Head of caudate nucleus (tissue), 42 donors: ENCODE results near the gene POU4F3.
A peak's percentile ranks its signal among the peaks of the same experiment; 100 is the strongest.

ENCODE experiments used
- DNase-seq, 42 donors: peaks; one replicate each; pipeline versions ENCODE4 v3.0.0 to v3.0.0-alpha.2; 2020 to 2021; ENCODE audit warnings: mixed read lengths in 7 of 42
- intact Hi-C: fragments of 100-400 bp; cut with DNase I; formaldehyde crosslinking; loops from one replicate; pipeline ENCODE4 v1.15.0; 2022

Gene POU4F3

DNA sequence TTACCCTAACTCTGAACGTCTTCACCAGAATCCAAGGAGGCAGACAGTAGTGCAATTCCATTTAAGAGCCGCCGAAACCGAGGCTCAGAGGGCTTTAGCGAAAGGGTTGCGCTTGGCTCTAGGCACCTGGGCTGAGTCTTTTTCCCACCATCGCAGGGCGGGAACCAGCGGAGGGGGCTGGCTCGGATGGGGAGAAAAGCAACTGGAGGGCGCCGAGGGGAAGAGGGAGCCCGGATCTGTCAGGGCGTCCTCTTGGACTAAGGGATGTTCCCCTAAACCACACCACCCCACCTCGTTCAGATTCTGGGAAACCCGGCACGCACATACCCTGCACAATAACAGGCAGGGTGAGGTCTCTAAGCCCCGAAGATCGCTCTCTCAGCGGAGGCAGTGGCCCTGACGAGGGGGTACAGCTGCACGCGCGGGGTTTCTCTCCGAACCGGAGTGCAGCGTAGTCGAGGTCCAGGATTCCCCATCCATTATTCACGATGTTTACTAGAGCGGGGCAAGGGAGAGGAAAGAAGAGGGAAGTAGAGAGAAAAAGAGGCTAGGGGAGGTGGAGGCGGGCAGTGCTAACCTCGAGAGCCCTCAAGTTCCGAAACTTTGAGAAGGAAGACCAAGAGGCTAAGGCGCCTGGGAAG lies 1.3 kb upstream of the POU4F3 start:
- intact Hi-C loops = no loop called here
- no peak for DNase-seq

DNA sequence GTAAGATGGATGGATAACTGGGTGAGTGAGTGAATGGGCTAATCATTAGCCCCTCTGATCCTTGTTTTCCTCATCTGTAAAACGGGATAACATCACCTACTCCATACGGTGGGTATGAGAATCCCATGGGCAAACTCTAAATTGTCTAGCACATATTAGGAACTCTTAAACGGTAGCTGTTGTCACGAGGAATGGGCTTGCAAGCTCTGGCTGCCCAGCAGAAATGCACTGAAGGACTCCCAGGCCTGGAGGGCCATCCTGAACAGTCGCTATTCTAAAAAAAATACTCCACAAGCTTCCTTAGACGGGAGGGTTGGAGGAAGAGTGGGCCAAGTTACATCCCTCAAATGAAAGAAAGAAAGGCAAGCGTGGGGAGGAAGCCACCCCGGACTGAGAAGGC lies 711 bp upstream of the POU4F3 start:
- intact Hi-C loops = no loop called here
- DNase-seq = no peak

DNA sequence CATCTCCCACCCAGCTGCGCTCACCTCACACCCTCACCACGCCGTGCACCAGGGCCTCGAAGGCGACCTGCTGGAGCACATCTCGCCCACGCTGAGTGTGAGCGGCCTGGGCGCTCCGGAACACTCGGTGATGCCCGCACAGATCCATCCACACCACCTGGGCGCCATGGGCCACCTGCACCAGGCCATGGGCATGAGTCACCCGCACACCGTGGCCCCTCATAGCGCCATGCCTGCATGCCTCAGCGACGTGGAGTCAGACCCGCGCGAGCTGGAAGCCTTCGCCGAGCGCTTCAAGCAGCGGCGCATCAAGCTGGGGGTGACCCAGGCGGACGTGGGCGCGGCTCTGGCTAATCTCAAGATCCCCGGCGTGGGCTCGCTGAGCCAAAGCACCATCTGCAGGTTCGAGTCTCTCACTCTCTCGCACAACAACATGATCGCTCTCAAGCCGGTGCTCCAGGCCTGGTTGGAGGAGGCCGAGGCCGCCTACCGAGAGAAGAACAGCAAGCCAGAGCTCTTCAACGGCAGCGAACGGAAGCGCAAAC lies 1.1 kb downstream of the POU4F3 start:
- DNase-seq = no peak
- intact Hi-C loops = no loop called here

DNA sequence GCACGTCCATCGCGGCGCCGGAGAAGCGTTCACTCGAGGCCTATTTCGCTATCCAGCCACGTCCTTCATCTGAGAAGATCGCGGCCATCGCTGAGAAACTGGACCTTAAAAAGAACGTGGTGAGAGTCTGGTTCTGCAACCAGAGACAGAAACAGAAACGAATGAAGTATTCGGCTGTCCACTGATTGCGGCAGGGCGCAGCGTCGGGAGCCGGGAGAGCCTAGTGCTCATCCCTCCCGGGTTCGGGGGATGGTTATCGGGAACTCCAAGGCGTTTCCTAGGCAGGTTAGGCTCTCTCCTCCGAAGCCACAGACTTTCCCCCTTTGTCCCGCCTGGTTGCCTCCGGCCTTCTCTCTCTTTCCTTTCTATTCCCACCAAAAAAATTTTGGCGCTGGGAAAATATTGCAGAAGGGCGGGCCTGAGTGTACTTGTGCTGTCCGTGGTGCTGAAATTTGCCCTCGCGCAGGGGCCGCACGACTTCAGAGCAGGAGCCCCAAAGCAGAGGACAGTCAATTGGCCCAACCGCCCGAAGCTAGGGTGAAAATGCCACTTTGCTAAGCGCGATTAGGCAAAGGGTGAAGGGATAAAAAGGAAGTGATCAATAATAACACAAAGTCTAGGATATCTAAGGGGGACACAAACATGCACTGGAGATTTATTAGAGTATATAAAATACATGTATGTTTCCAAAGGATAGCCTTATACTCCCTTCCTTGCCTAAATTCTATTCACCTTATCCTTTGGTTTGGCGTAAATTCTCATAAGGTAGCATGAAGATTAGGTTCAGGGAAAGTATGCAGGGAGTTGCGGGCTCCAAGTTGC lies 1.8 kb downstream of the POU4F3 start:
- DNase-seq = peak in 33 of 42 donors; percentile 12 to 77 (median 38)
- intact Hi-C loops = no loop called here

DNA sequence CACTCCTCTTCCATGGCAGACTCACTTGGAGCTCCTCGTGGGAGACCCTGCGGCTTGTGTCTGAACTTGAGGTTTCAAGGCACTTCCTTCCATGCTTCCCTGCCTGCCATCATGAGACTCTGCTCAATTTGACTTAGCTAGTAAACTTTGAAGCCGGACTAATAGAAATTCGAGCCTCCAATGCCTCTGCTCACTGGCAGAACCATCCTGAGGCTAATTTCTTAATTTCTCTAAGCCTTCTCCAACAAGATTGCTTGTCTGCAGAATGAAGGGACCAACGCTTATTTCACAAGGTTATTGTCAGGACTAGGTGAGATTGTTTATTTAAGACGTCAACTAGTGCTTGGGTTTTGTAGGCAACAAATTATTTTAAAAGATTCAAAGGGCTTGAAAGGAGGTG lies 3.2 kb downstream of the POU4F3 start:
- intact Hi-C loops = no loop called here

DNA sequence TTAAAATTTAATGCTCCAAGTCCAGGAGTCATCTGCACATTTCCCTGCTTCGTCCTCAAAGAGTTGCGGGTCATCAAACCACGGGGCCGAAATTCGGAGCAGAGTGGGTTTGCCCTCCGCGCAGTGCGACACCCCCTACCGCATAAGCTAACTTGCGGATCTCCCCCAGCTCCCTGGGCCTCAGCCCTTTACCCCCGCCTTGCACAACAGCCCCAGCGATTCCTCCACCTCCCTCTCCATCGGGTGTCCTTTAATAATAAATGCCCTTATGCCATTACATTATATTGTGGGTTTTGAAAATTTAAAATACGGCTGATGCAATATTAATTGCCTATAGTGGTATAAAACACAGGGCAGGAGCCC lies 3.9 kb downstream of the POU4F3 start:
- intact Hi-C loops = no loop called here
- DNase-seq = no peak

More for the DNA sequence above, 3.2 kb downstream of the POU4F3 start:
- no peak for DNase-seq

DNA sequence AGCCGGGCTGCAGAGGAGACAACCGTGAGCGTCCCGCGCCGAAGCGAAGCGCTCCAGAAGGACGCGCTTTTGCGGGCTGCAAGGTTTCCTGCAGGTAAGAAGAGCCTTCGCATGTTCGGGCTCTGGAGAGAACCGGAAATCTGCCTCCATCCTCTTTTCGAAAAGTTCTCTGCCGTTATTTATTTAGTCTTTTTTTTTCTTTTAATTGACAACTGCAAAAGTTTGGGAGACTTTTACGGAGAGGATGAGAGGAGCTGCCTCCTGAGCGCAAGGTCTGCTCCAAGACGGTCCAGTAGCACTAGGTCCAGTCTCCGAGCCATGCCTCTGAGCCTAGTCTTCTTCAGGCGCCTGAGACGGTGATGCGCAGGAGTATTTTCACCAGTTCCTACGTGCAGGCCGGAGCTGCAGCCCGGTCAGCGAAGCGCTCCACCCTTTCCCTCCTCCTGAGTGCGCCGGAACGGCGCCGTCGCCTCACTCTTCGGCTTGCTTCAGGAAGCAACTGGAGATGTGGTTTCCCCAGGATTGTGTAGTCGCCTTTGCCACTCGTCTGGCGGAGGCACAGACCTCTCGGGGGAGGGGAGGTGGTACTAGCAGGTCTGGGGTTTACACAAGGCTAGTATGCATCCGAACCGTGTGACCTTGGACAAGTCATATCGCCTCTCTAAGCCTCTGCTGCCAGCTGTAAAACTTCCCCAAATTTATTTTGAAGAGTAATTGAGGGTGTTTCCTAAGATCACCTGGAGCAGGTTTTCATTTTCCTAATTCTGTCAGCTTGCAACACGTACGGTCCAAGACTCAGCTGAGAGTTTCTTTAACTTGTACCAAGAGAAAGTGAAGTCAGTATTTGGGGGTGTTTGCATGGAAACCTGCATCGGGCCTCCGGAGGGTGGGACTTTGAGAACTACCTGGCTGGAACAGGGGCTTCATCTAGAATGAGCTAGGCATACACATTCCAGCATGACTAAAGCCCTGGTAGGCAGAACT lies 4.5 kb downstream of the POU4F3 start:
- no peak for DNase-seq
- intact Hi-C loops = no loop called here

DNA sequence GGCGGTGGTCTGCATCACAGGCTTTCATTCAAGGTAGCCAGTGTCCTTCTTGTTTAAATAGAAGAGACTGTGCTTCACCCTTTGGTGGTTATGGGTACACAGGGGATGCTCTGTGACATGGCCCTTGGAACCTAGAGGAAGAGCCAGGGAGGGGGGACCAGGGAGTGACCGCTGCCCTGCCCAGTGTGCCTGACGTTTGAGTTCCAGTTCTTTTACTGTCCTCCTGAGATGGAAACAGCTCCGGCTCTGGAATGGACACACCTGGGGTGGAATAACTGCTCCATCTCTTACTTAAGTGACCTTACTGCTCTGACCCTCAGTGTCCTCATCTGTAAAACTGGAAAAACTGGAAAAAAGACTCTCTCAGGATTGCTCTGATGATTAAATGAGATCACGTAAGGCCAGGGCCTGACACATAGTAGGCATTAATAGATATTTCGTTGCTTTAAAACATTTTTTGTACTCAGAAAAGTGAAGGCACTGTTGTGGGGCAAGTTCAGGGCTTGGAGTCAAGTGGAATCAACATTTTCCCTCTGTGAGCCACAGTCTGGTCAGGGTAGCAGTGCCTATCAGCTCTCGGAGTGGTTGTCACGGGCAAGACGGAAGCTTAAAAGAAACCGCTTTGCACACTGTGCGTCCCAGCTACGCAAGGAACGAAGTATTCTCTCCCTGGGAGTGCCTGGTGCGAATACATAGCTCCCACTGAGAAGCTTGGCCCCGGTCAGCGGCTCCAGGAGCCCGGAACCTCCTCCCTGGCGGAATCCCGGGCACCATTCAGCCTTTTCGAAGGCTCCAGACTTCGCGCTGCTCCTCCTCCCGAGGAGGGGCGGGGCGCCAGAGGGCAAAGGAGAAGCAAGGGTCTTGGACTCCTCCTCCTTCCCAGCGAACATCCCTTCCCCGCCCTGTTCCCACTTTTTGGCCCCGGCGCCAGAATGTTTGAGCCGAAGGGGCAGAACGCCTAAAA lies 5.8 kb downstream of the POU4F3 start:
- no peak for DNase-seq
- intact Hi-C loops = no loop called here

DNA sequence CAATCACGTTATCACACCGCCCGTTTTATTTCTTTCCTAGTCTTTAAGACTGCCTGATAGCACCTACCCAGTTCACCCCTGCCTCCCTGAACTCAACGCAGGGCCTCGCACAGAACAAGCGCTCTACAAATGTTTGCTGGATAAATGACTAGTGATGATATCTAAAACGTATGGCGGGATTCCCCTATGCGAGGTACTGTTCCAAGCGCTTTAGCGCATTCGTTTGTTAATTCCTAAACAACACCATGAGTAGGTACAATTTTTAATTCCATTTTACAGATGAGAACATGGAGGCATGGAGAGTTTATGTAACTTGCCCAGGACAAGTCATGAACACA lies 6.6 kb downstream of the POU4F3 start:
- no peak for DNase-seq
- intact Hi-C loops = no loop called here

DNA sequence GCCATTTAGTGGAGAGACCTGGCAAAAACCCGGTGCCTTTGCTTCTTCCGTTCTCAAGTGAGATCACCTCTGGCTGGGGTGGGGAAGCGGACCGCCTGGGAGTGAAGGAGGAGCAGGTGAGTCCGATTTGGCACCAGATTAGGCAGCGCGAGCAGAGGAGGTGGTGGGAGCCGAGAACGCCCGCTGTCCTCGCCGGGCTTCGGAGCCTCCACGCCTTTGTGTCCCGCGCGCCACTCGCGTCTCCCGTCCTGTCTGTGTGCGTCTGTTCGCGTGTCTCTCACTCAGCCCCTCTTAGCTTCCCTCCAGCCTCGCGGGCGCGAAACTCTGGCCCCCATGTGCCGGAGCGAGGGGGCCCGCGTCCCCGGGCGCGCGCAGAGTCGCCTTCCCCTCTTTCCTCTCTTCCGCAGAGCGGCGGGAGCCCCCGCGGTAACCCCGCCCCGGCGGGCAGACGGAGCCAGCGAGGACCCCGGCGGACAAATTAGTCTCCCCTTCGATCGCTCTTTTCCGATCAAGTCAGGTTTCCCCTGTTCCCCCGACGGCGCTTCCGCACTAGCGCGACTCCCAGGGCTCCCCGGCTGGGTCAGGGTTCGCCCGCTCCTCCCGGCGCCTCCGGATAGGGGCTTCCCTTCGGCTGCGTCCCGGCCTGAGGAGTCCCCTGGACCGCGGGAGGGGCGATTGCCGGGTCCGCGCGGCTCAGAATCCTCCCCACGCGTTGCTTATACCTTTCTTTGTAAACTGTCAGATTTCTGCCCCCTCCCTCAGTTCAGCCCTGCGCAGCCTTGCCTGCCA lies 7.1 kb downstream of the POU4F3 start:
- intact Hi-C loops = no loop called here
- no peak for DNase-seq

DNA sequence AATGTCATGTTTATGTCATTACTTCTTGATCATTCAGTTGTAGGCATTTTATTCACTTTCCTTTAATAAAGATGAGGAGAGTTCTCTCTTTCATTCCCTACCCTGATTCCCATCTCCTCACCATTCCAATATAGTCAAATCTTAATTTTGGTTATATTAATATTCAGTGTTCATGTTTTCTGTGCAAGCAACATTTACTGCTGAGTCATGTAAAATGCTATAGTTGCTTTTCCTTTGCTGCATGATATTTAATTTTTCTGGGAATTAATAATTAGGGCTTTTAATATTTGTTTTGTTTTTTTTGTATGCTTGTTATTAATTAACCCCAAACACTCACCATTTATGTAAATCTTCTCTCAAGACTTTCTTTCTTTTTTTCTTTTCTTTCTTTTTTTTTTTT lies 18.5 kb downstream of the POU4F3 start:
- DNase-seq = no peak
- intact Hi-C loops = no loop called here

DNA sequence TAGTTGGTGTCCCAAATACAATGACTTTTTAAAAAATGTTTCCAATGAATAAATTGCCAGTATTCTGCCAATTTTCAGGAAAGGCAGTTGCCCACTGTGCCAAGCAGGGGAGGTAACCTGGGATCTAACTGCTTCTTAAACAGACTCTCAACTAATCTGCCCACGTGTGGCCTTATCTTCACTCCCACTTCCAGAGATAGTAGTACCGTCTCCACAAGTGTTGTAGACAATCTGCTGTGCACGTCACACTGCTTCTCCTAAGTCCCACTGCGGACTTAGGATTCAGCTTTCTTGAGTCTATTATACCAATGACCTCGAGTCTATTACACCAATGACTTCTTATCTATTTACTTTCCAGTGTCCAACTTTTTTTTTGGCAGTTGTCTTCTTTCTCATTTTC lies 21.2 kb downstream of the POU4F3 start:
- intact Hi-C loops = no loop called here
- no peak for DNase-seq

DNA sequence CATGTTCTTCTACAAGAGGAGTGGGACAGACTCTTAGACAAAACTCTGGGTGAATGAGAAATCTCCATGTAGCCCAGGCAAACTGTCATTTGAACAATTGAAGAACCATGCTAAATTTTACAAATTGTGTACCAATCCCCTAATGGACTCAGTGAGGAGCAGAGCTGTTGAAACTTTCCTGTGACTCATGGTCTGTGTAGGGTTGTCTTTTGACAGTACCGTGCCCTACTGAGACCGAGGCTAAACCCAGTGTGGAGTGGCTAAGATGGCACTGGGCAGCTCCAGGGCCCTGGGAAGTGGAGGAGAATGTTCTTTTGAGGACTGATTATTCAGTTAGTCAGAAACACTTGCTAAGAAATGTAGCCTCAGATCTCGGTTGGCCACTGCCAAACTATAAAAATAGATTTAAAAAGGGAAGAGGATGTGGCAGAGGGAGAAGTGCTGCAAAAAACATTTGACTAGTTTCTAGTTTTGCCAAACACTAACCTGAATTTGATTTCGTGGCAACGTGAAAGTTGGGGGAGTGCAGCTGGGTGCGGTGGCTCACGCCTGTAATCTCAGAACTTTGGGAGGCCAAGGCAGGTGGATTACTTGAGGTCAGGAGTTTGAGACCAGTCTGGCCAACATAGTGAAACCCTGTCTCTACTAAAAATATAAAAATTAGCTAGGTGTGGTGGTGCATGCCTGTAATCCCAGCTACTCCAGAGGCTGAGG lies 24.7 kb downstream of the POU4F3 start:
- intact Hi-C loops = no loop called here
- DNase-seq = no peak

DNA sequence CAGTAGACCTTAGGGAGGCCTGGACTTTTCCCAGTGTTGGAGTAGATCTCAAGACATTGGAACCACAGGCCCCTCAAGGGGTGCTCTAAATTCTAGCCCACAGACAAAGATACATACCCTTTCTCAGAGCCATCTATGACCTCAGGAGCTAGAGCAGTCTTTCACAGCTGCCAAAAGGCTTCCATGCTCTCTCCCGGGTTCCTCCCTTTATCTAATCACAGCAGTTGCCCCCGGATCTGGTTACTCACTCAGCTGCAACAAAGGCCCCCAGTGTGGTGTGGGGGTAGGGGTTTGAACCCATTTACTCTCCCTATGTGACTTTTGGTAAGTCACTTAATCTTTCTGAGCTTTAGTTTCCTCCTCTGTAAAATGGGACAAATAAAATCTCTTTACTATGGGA lies 27.0 kb downstream of the POU4F3 start:
- no peak for DNase-seq
- intact Hi-C loops = no loop called here

DNA sequence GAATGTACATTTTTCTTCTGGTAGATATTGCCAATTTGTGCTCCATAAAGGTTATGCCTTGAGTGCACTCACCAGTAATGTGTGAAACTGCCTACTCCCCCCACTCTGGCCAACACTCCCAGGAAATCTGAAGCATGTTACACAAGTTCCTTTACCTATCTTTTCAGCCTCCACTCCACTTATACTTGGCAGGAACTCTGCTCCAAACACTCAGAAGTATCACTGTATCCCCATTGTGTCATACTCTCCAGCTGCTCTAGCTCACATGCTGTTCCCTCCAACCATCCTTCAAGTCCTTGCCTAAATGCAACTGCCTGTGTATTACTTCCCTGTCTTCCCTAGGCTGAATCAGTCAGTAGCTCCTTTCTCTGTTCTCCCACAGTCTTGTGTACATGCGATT lies 28.3 kb downstream of the POU4F3 start:
- intact Hi-C loops = no loop called here
- no peak for DNase-seq

DNA sequence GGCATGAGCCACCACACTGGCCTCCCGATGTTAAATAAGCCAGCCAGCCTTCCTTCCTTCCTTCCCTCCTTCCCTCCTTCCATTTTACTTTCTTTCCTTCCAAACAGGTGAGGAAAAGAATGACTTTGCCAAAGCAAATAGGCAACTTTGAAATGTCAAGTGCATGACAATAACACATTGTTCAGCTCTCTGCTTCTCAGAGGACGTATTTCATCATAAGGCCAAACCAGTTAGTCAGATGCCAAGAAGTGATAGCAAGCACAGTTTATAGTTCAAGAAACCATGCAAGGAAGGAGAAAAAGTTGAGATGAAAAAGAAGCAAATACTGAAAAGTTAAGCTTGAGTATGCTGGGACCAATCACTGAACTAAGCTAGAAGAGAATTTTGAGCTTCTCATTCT lies 29.5 kb downstream of the POU4F3 start:
- DNase-seq = no peak

DNA sequence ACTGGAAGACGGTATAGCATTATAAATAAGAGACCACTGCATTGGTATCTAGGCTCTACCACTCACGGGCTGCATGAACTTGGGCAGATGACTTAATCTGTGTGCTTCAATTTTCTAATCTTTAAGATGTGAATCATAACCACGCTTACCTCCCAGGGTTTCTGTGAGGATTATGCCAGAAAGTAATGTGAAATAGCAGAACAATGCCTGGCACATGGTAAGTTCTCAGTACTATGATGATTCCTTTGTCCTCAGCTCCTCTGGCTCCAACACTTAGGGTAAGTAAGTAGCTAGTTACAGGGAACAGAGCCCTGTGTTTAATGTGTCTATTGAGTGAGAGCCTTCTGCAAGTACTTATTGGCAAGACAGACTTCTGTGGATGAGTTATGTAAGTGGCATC lies 31.1 kb downstream of the POU4F3 start:
- intact Hi-C loops = no loop called here
- no peak for DNase-seq

More for the DNA sequence above, 29.5 kb downstream of the POU4F3 start:
- intact Hi-C loops = no loop called here
